ENCODE measurements around the gene TUBGCP5.
A peak's percentile ranks its signal among the peaks of the same experiment; 100 is the strongest.

TUBGCP5 gene

DNA sequence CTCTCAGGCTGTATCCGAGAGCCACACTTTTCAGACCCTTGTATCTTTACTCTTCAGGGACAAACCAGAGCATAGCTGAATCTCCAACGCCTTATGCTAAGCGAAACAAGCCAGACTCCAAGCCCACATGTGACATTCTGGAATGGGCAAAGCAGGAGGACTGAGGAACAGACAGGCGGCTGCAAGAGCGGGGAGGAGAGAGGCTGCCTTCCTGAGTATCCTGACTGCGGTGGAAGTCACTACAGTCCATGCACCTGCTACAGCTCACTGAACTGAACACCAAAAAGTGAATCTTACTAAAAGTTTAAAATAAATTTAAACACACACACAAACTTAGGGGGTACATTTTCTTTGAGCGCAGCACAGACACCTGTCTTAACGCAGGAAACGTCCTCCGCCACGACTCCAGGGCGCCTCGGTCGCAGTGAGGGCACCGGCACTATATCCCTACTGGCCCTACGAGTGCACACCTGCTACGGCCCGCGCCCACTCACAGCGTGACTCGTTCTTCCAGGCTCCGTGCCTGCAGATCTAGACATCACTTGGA lies 60.6 kb downstream of the TUBGCP5 start:
- Histone ChIP-seq H3K27ac (ENCODE audit: low read length) (no peak overlapping the region), H3K9me3 (ENCODE audit: control insufficient read depth in 2 of 2, low read length in 2 of 2) (no peaks in the 10 kb centered on the region), H3K4me3 (ENCODE audit: low read length in 2 of 2) (peak overlapping the region; percentile 91 to 96), H3K9ac (ENCODE audit: low read length in 2 of 2) (peak overlapping the region; percentile 42 to 65), H3K27me3 (ENCODE audit: control insufficient read depth in 1 of 2, insufficient read depth in 2 of 2, low read length in 2 of 2) (no peaks in the 10 kb centered on the region), H3K4me1 (ENCODE audit: control insufficient read depth, insufficient read depth, low read length) (peaks cover 14% of the 10 kb centered on the region), H3K36me3 (ENCODE audit: control insufficient read depth in 2 of 2, insufficient read depth in 2 of 2, low read length in 2 of 2) (no peaks in the 10 kb centered on the region)

GRCh38 chr15:22974745-22975144 lies 64.6 kb downstream of the TUBGCP5 start:
- Histone ChIP-seq H3K9ac (ENCODE audit: low read length in 2 of 2) (no peak overlapping the region), H3K4me1 (ENCODE audit: control insufficient read depth, insufficient read depth, low read length) (peaks cover 10% of the 10 kb centered on the region), H3K36me3 (ENCODE audit: control insufficient read depth in 2 of 2, insufficient read depth in 2 of 2, low read length in 2 of 2) (no peaks in the 10 kb centered on the region), H3K9me3 (ENCODE audit: control insufficient read depth in 2 of 2, low read length in 2 of 2) (no peaks in the 10 kb centered on the region), H3K27me3 (ENCODE audit: control insufficient read depth in 1 of 2, insufficient read depth in 2 of 2, low read length in 2 of 2) (no peaks in the 10 kb centered on the region), H3K4me3 (ENCODE audit: low read length in 2 of 2) (no peak overlapping the region), H3K27ac (ENCODE audit: low read length) (no peak overlapping the region)

DNA sequence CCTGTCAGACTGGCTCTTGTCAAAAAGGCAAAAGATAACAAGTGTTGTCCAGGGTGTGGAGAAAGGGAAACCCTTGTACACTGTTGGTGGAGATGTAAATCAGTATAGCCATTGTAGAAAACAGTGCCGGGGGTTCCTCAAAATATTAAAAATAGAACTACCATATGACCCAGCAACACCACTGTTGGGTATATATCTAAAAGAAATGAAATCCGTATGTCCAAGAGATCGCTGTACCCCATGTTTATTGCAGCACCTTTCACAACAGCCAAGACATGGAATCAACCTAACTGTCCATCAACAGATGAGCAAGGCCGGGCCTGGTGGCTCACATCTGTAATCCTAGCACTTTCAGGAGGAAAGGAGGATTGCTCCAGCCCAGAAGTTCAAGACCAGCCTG lies 65.4 kb downstream of the TUBGCP5 start:
- H3K9me3 ChIP-seq (ENCODE audit: control insufficient read depth in 2 of 2, low read length in 2 of 2), result no peaks in the 10 kb centered on the region
- H3K4me3 ChIP-seq (ENCODE audit: low read length in 2 of 2), result no peak overlapping the region
- H3K36me3 ChIP-seq (ENCODE audit: control insufficient read depth in 2 of 2, insufficient read depth in 2 of 2, low read length in 2 of 2), result no peaks in the 10 kb centered on the region
- H3K27me3 ChIP-seq (ENCODE audit: control insufficient read depth in 1 of 2, insufficient read depth in 2 of 2, low read length in 2 of 2), result no peaks in the 10 kb centered on the region
- no peak overlapping the region for H3K27ac ChIP-seq (ENCODE audit: low read length)
- H3K9ac ChIP-seq (ENCODE audit: low read length in 2 of 2), result no peak overlapping the region
- peaks cover 6% of the 10 kb centered on the region for H3K4me1 ChIP-seq (ENCODE audit: control insufficient read depth, insufficient read depth, low read length)

- no peak overlapping the region for H3K9ac ChIP-seq (ENCODE audit: low read length in 2 of 2)
- no peaks in the 10 kb centered on the region for H3K27me3 ChIP-seq (ENCODE audit: control insufficient read depth in 1 of 2, insufficient read depth in 2 of 2, low read length in 2 of 2)
- H3K9me3 ChIP-seq (ENCODE audit: control insufficient read depth in 2 of 2, low read length in 2 of 2), result no peaks in the 10 kb centered on the region
- no peak overlapping the region for H3K4me3 ChIP-seq (ENCODE audit: low read length in 2 of 2)
- H3K36me3 ChIP-seq (ENCODE audit: control insufficient read depth in 2 of 2, insufficient read depth in 2 of 2, low read length in 2 of 2), result no peaks in the 10 kb centered on the region
- no peak overlapping the region for H3K27ac ChIP-seq (ENCODE audit: low read length)
- H3K4me1 ChIP-seq (ENCODE audit: control insufficient read depth, insufficient read depth, low read length), result no peaks in the 10 kb centered on the region
Observed at GRCh38 chr15:22973286-22973685, 66.1 kb downstream of the TUBGCP5 start.

DNA sequence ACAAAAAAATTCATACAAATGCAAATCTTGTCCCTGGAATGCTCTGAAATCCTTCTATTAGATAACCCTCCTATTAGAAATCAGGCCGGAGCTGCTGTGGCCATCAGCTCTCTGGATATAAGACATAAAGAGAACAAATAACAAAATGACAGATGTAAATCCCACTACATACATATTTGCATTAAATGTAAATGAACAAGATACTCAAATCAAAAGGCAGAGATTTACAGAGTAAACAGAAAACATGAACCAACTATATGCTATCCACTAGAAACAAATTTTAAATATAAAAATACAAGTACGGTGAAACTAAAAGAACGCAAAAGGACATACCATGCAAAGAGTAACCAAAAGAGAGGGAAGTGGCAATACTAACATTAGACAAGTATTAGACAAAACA lies 69.9 kb downstream of the TUBGCP5 start:
- Histone ChIP-seq H3K27ac (ENCODE audit: low read length) (no peak overlapping the region), H3K36me3 (ENCODE audit: control insufficient read depth in 2 of 2, insufficient read depth in 2 of 2, low read length in 2 of 2) (peaks cover 0 to 3% of the 10 kb centered on the region in 2 donors), H3K4me1 (ENCODE audit: control insufficient read depth, insufficient read depth, low read length) (peaks cover 9% of the 10 kb centered on the region)

GRCh38 chr15:22968366-22968765 lies 71.0 kb downstream of the TUBGCP5 start:
- H3K27ac ChIP-seq (ENCODE audit: low read length), result no peak overlapping the region
- peaks cover 0 to 3% of the 10 kb centered on the region in 2 donors for H3K36me3 ChIP-seq (ENCODE audit: control insufficient read depth in 2 of 2, insufficient read depth in 2 of 2, low read length in 2 of 2)
- H3K4me3 ChIP-seq (ENCODE audit: low read length in 2 of 2), result no peak overlapping the region
- H3K27me3 ChIP-seq (ENCODE audit: control insufficient read depth in 1 of 2, insufficient read depth in 2 of 2, low read length in 2 of 2), result no peaks in the 10 kb centered on the region
- peaks cover 20% of the 10 kb centered on the region for H3K4me1 ChIP-seq (ENCODE audit: control insufficient read depth, insufficient read depth, low read length)
- no peaks in the 10 kb centered on the region for H3K9me3 ChIP-seq (ENCODE audit: control insufficient read depth in 2 of 2, low read length in 2 of 2)
- no peak overlapping the region for H3K9ac ChIP-seq (ENCODE audit: low read length in 2 of 2)

More for the DNA sequence above, 69.9 kb downstream of the TUBGCP5 start:
- H3K9ac ChIP-seq (ENCODE audit: low read length in 2 of 2), result no peak overlapping the region
- H3K9me3 ChIP-seq (ENCODE audit: control insufficient read depth in 2 of 2, low read length in 2 of 2), result no peaks in the 10 kb centered on the region
- H3K27me3 ChIP-seq (ENCODE audit: control insufficient read depth in 1 of 2, insufficient read depth in 2 of 2, low read length in 2 of 2), result no peaks in the 10 kb centered on the region
- no peak overlapping the region for H3K4me3 ChIP-seq (ENCODE audit: low read length in 2 of 2)

GRCh38 chr15:22967084-22967770 lies 72.1 kb downstream of the TUBGCP5 start:
- Histone ChIP-seq H3K9ac (ENCODE audit: low read length in 2 of 2) (no peak overlapping the region), H3K27me3 (ENCODE audit: control insufficient read depth in 1 of 2, insufficient read depth in 2 of 2, low read length in 2 of 2) (no peaks in the 10 kb centered on the region), H3K27ac (ENCODE audit: low read length) (no peak overlapping the region), H3K9me3 (ENCODE audit: control insufficient read depth in 2 of 2, low read length in 2 of 2) (no peaks in the 10 kb centered on the region), H3K4me3 (ENCODE audit: low read length in 2 of 2) (no peak overlapping the region), H3K36me3 (ENCODE audit: control insufficient read depth in 2 of 2, insufficient read depth in 2 of 2, low read length in 2 of 2) (peaks cover 0 to 3% of the 10 kb centered on the region in 2 donors), H3K4me1 (ENCODE audit: control insufficient read depth, insufficient read depth, low read length) (peaks cover 24% of the 10 kb centered on the region)

DNA sequence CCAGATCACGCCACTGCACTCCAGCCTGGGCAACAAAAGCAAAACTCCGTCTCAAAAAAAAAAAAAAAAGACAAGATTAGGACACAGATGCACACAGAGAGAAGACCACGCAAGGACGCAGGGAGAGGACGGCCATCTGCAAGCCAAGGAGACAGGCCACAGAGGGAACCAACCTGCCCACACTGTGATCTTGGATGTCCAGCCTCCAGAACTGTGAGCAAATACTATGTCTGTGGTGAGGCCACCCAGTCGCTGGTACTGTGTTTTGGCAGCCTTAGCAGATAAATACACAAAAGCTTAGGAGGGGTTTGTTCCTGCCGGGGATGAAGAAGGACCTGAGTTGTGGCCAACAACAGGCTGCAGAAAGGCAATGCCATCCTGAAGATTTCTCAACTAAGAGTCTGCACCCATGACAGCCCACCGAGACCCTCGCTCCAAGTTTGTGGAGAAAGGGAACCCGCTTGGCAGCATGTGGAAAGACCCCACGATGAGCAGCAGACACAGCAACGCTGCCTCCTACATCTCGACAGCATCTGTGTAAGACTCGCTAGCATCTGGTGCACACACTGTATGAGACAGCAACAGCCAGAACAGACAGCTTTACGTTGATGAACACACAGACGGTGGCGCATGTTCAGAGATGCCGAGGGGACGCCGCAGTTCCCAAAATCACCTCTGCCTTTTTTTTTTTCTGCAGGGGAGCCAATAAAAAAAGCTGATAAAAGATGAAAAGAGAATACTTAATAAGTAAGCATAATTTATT lies 72.9 kb downstream of the TUBGCP5 start:
- peaks cover 27% of the 10 kb centered on the region for H3K4me1 ChIP-seq (ENCODE audit: control insufficient read depth, insufficient read depth, low read length)
- H3K27me3 ChIP-seq (ENCODE audit: control insufficient read depth in 1 of 2, insufficient read depth in 2 of 2, low read length in 2 of 2), result no peaks in the 10 kb centered on the region
- H3K27ac ChIP-seq (ENCODE audit: low read length), result no peak overlapping the region
- no peak overlapping the region for H3K9ac ChIP-seq (ENCODE audit: low read length in 2 of 2)
- H3K36me3 ChIP-seq (ENCODE audit: control insufficient read depth in 2 of 2, insufficient read depth in 2 of 2, low read length in 2 of 2), result peaks cover 0 to 3% of the 10 kb centered on the region in 2 donors
- H3K9me3 ChIP-seq (ENCODE audit: control insufficient read depth in 2 of 2, low read length in 2 of 2), result no peaks in the 10 kb centered on the region
- H3K4me3 ChIP-seq (ENCODE audit: low read length in 2 of 2), result no peak overlapping the region

GRCh38 chr15:22963641-22964040 lies 75.7 kb downstream of the TUBGCP5 start:
- Histone ChIP-seq H3K9ac (ENCODE audit: low read length in 2 of 2) (no peak overlapping the region), H3K9me3 (ENCODE audit: control insufficient read depth in 2 of 2, low read length in 2 of 2) (no peaks in the 10 kb centered on the region), H3K27ac (ENCODE audit: low read length) (no peak overlapping the region), H3K4me3 (ENCODE audit: low read length in 2 of 2) (peak overlapping the region in 1 of 2 donors; percentile 35), H3K4me1 (ENCODE audit: control insufficient read depth, insufficient read depth, low read length) (peaks cover 44% of the 10 kb centered on the region), H3K27me3 (ENCODE audit: control insufficient read depth in 1 of 2, insufficient read depth in 2 of 2, low read length in 2 of 2) (no peaks in the 10 kb centered on the region), H3K36me3 (ENCODE audit: control insufficient read depth in 2 of 2, insufficient read depth in 2 of 2, low read length in 2 of 2) (peaks cover 0 to 3% of the 10 kb centered on the region in 2 donors)

DNA sequence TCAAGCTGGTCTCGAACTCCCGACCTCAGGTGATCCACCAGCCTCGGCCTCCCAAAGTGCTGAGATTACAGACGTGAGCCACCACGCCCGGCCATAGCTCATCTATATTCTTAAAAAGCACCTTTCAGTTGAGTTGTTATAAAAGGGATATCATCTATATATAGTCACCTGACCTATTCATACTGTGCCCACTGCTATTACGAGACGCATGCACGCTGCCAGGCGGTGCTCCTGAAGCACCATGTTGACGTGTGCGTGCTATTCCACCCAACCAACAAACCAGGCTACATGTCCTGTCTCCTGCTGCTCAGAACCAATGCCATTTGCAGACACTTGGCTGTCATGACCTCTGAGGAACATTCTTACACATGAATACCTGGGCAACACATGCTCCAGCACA lies 76.8 kb downstream of the TUBGCP5 start:
- Histone ChIP-seq H3K36me3 (ENCODE audit: control insufficient read depth in 2 of 2, insufficient read depth in 2 of 2, low read length in 2 of 2) (peaks cover 0 to 3% of the 10 kb centered on the region in 2 donors), H3K4me3 (ENCODE audit: low read length in 2 of 2) (no peak overlapping the region), H3K9me3 (ENCODE audit: control insufficient read depth in 2 of 2, low read length in 2 of 2) (no peaks in the 10 kb centered on the region), H3K9ac (ENCODE audit: low read length in 2 of 2) (no peak overlapping the region), H3K27ac (ENCODE audit: low read length) (no peak overlapping the region), H3K27me3 (ENCODE audit: control insufficient read depth in 1 of 2, insufficient read depth in 2 of 2, low read length in 2 of 2) (no peaks in the 10 kb centered on the region), H3K4me1 (ENCODE audit: control insufficient read depth, insufficient read depth, low read length) (peaks cover 44% of the 10 kb centered on the region)

- H3K4me3 ChIP-seq (ENCODE audit: low read length in 2 of 2), result no peak overlapping the region
- H3K4me1 ChIP-seq (ENCODE audit: control insufficient read depth, insufficient read depth, low read length), result peaks cover 43% of the 10 kb centered on the region
- H3K9me3 ChIP-seq (ENCODE audit: control insufficient read depth in 2 of 2, low read length in 2 of 2), result no peaks in the 10 kb centered on the region
- peaks cover 0 to 3% of the 10 kb centered on the region in 2 donors for H3K36me3 ChIP-seq (ENCODE audit: control insufficient read depth in 2 of 2, insufficient read depth in 2 of 2, low read length in 2 of 2)
- H3K27me3 ChIP-seq (ENCODE audit: control insufficient read depth in 1 of 2, insufficient read depth in 2 of 2, low read length in 2 of 2), result no peaks in the 10 kb centered on the region
- no peak overlapping the region for H3K27ac ChIP-seq (ENCODE audit: low read length)
- no peak overlapping the region for H3K9ac ChIP-seq (ENCODE audit: low read length in 2 of 2)
Observed at GRCh38 chr15:22961762-22962161, 77.6 kb downstream of the TUBGCP5 start.
